GM19035 (cell line): ENCODE data around the gene BACE2.
"Not testable (repeated sequence)": the region's sequence is repeated elsewhere in the genome, so short reads cannot be mapped to it uniquely, and the experiment has no call there.

Experiments
- ATAC-seq: cut with Tn5 transposase; IDR thresholded peaks from one replicate; pipeline ENCODE4 v1.9.1; 2021; ENCODE audit not compliant: unreplicated experiment

BACE2 gene

GRCh38 chr21:41235201-41235600 lies 67.2 kb downstream of the BACE2 start:
- no peak for ATAC-seq

GRCh38 chr21:41236352-41236973 lies 68.5 kb downstream of the BACE2 start:
- no peak for ATAC-seq

GRCh38 chr21:41238081-41238796 lies 70.3 kb downstream of the BACE2 start:
- ATAC-seq, result not testable (repeated sequence)

- no peak for ATAC-seq
Observed at GRCh38 chr21:41240040-41240439, 72.1 kb downstream of the BACE2 start.

- ATAC-seq, result no peak
Observed at GRCh38 chr21:41241341-41241740, 73.4 kb downstream of the BACE2 start.

- ATAC-seq, result no peak
Observed at GRCh38 chr21:41242238-41242829, 74.4 kb downstream of the BACE2 start.

GRCh38 chr21:41243107-41243506 lies 75.1 kb downstream of the BACE2 start:
- no peak for ATAC-seq

- not testable (repeated sequence) for ATAC-seq
Observed at GRCh38 chr21:41244266-41244880, 76.4 kb downstream of the BACE2 start.

GRCh38 chr21:41245509-41246135 lies 77.7 kb downstream of the BACE2 start:
- no peak for ATAC-seq

- no peak for ATAC-seq
Observed at GRCh38 chr21:41246808-41247207, 78.8 kb downstream of the BACE2 start.

GRCh38 chr21:41247561-41248545 lies 79.9 kb downstream of the BACE2 start:
- no peak for ATAC-seq

GRCh38 chr21:41249476-41249875 lies 81.5 kb downstream of the BACE2 start:
- ATAC-seq, result no peak

- ATAC-seq, result no peak
Observed at GRCh38 chr21:41250519-41250918, 82.6 kb downstream of the BACE2 start.

GRCh38 chr21:41251961-41252642 lies 84.1 kb downstream of the BACE2 start:
- ATAC-seq, result no peak

GRCh38 chr21:41254090-41254700 lies 86.2 kb downstream of the BACE2 start:
- ATAC-seq, result no peak

- ATAC-seq, result no peak
Observed at GRCh38 chr21:41255190-41255589, 87.2 kb downstream of the BACE2 start.

GRCh38 chr21:41256231-41256630 lies 88.3 kb downstream of the BACE2 start:
- ATAC-seq, result not testable (repeated sequence)

- ATAC-seq, result no peak
Observed at GRCh38 chr21:41256771-41257702, 89.1 kb downstream of the BACE2 start.
